ENCODE data around the gene DAP3. TPM values are rescaled to one million over a fixed set of nuclear protein-coding genes. Genes with fewer than 3 reads are reported as not detected.
"Not testable (repeated sequence)": the region's sequence is repeated elsewhere in the genome, so short reads cannot be mapped to it uniquely, and the experiment has no call there.

The DAP3 gene
- polyA plus RNA-seq, 2 of the 4 experiments (the other 2 are of a cell fraction) = 96.3 to 171 TPM

- no peaks in the 10 kb centered on the region for H3K9me3 ChIP-seq
- CTCF ChIA-PET = no interaction called here
- H3K4me2 ChIP-seq = no peak overlapping the region
- DNase-seq (ENCODE audit: low read depth in 1 of 2, low spot score in 1 of 2) = no peak
- no peak for FAIRE-seq
- peaks cover 16% of the 10 kb centered on the region; the same call in 1 of the 3 replicates for H3K4me1 ChIP-seq
- no peak for TF ChIP-seq ZNF302 (CRISPR knock-in tag; IDR thresholded peaks at IDR 0.05)
- no peak for TF ChIP-seq EHF (CRISPR knock-in tag; IDR thresholded peaks at IDR 0.05)
- TF ChIP-seq, protein P1, sequence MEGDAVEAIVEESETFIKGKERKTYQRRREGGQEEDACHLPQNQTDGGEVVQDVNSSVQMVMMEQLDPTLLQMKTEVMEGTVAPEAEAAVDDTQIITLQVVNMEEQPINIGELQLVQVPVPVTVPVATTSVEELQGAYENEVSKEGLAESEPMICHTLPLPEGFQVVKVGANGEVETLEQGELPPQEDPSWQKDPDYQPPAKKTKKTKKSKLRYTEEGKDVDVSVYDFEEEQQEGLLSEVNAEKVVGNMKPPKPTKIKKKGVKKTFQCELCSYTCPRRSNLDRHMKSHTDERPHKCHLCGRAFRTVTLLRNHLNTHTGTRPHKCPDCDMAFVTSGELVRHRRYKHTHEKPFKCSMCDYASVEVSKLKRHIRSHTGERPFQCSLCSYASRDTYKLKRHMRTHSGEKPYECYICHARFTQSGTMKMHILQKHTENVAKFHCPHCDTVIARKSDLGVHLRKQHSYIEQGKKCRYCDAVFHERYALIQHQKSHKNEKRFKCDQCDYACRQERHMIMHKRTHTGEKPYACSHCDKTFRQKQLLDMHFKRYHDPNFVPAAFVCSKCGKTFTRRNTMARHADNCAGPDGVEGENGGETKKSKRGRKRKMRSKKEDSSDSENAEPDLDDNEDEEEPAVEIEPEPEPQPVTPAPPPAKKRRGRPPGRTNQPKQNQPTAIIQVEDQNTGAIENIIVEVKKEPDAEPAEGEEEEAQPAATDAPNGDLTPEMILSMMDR (IDR thresholded peaks at IDR 0.05) = no peak
- no peak for TF ChIP-seq KDM1A (IDR thresholded peaks at IDR 0.05; ENCODE audit: low read depth)
- no peak for TF ChIP-seq EP300 (IDR thresholded peaks at IDR 0.05)
- TF ChIP-seq, protein P2, sequence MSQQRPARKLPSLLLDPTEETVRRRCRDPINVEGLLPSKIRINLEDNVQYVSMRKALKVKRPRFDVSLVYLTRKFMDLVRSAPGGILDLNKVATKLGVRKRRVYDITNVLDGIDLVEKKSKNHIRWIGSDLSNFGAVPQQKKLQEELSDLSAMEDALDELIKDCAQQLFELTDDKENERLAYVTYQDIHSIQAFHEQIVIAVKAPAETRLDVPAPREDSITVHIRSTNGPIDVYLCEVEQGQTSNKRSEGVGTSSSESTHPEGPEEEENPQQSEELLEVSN (IDR thresholded peaks at IDR 0.05; ENCODE audit: borderline replicate concordance, low read depth) = no peak
- no peak for TF ChIP-seq NR3C1 (IDR thresholded peaks at IDR 0.05)
- no peak for TF ChIP-seq ESRRA (IDR thresholded peaks at IDR 0.05; ENCODE audit: borderline replicate concordance, low read length)
- TF ChIP-seq MAX (IDR thresholded peaks at IDR 0.05) = no peak
- no peak for TF ChIP-seq KDM5A (IDR thresholded peaks at IDR 0.05)
- no peak for TF ChIP-seq HOXB5 (CRISPR knock-in tag; IDR thresholded peaks at IDR 0.05)
- no peak for TF ChIP-seq EHMT2 (IDR thresholded peaks at IDR 0.05; ENCODE audit: low read depth)
- no peak for TF ChIP-seq CEBPB (IDR thresholded peaks at IDR 0.05)
- TF ChIP-seq RAD21 (conservative IDR thresholded peaks at IDR 0.05 in 1 of 2, IDR thresholded peaks at IDR 0.05 in 1 of 2) = no peak
- no peak for TF ChIP-seq HEYL (CRISPR knock-in tag; IDR thresholded peaks at IDR 0.05)
- no peak for TF ChIP-seq BCL3 (IDR thresholded peaks at IDR 0.05)
- TF ChIP-seq TP53 (CRISPR knock-in tag; IDR thresholded peaks at IDR 0.05) = no peak
- TF ChIP-seq, protein P3, sequence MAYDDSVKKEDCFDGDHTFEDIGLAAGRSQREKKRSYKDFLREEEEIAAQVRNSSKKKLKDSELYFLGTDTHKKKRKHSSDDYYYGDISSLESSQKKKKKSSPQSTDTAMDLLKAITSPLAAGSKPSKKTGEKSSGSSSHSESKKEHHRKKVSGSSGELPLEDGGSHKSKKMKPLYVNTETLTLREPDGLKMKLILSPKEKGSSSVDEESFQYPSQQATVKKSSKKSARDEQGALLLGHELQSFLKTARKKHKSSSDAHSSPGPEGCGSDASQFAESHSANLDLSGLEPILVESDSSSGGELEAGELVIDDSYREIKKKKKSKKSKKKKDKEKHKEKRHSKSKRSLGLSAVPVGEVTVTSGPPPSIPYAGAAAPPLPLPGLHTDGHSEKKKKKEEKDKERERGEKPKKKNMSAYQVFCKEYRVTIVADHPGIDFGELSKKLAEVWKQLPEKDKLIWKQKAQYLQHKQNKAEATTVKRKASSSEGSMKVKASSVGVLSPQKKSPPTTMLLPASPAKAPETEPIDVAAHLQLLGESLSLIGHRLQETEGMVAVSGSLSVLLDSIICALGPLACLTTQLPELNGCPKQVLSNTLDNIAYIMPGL (CRISPR knock-in tag; IDR thresholded peaks at IDR 0.05; ENCODE audit: borderline replicate concordance) = no peak
- ATAC-seq = peak in 1 of 2 experiments; percentile 58; a peak in 2 of 6 replicates
- no peak overlapping the region for H3K27ac ChIP-seq
- 96% methylated on average over 13 of the region's 13 CpGs for WGBS (ENCODE audit: missing lambda C conversion rate)
- POLR2A ChIA-PET = no interaction called here
- H3K4me3 ChIP-seq = no peak overlapping the region
Measured at GRCh38 chr1:155698382-155699038, 9.6 kb downstream of the DAP3 start.

DNA sequence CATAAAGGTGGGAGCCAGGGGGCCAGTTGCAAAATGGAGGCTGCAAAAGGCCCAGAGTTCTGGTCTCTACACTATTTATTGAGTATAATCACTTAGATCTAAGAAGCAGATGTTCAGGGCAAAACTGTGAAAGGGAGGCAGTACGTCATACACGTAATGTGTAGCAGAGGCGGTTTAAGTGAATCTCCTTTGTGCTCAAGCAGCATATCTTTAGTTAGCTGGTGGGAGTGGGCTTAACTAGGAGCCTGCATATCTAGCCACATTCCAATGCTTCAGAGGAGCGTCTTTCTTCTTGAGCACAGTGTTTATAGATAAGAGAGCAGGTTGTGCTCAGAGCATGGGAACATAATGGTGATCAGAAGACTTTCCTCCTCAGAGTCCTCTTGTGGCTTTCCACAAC, 10.2 kb downstream of the DAP3 start:
- WGBS (ENCODE audit: missing lambda C conversion rate) = 96% methylated on average over 4 of the region's 4 CpGs
- FAIRE-seq; ATAC-seq; POLR2A ChIA-PET; H3K27ac ChIP-seq; CTCF ChIA-PET; DNase-seq (ENCODE audit: low read depth in 1 of 2, low spot score in 1 of 2); H3K4me3 ChIP-seq; H3K9me3 ChIP-seq; H3K4me2 ChIP-seq: not testable (repeated sequence)
- H3K4me1 ChIP-seq = peaks cover 16% of the 10 kb centered on the region; the same call in 1 of the 3 replicates

DNA sequence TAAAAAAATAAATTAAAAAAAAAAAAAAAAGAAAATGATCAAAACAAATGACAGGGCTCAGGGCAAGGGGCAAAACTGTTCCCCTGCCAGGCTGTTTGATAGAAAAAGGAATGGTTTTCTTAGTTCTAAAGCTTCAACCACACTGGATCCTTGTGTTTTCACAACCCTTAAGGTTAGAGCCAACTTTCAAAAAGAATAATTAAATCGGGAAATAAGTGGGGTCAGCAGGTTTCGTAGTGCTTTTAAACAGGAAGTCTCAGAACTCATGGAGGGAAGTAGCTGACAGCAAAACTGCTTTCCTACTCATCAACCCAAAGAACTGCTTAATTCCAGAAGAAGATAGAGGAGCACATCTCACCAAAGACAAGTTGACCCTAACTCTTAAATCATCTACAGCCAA, 12.8 kb downstream of the DAP3 start:
- POLR2A ChIA-PET; H3K4me2 ChIP-seq; H3K9me3 ChIP-seq; FAIRE-seq; H3K4me3 ChIP-seq; ATAC-seq; H3K27ac ChIP-seq; DNase-seq (ENCODE audit: low read depth in 1 of 2, low spot score in 1 of 2): not testable (repeated sequence)
- peaks cover 12% of the 10 kb centered on the region; the same call in 1 of the 3 replicates for H3K4me1 ChIP-seq
- WGBS (ENCODE audit: missing lambda C conversion rate) = 93% methylated on average over 2 of the region's 2 CpGs
- CTCF ChIA-PET = interaction anchor here (1.0 kb wide), 1 partner anchor 11 kb away, joined by 3 read pairs; no protein-coding TSS in a partner anchor
